SJSA1 (cell line): ENCODE measurements around the gene TM4SF5. TPM values are rescaled to one million over a fixed set of nuclear protein-coding genes. Genes with fewer than 3 reads are reported as not detected.
A peak's percentile ranks its signal among the peaks of the same experiment; 100 is the strongest.

Source experiments
- DNase-seq, 2 experiments: peaks; one replicate each; pipeline ENCODE4 v3.0.0-alpha.2; 2015 to 2020; ENCODE audit warnings: low spot score in 2 of 2, low read depth in 1 of 2
- H3K27ac ChIP-seq: fragments of 250-450 bp; sonication (Bioruptor Pico); 2 replicates; pipeline ENCODE4 v1.5.1; 2020; ENCODE audit warnings: mild to moderate bottlenecking, moderate library complexity
- H3K27me3 ChIP-seq: fragments of 250-450 bp; sonication (Bioruptor Pico); replicated peaks from 2 replicates; pipeline ENCODE4 v1.5.1; 2020; ENCODE audit warnings: mild to moderate bottlenecking, moderate library complexity
- H3K36me3 ChIP-seq: fragments of 250-450 bp; sonication (Bioruptor Pico); 2 replicates; pipeline ENCODE4 v1.5.1; 2020; ENCODE audit warnings: mild to moderate bottlenecking
- H3K4me1 ChIP-seq: fragments of 250-450 bp; sonication (Bioruptor Pico); replicated peaks from 2 replicates; pipeline ENCODE4 v1.6.1; 2021; ENCODE audit warnings: mild to moderate bottlenecking
- H3K4me3 ChIP-seq: fragments of 250-450 bp; sonication (Bioruptor Pico); 2 replicates; pipeline ENCODE4 v1.5.1; 2020; ENCODE audit warnings: mild to moderate bottlenecking
- H3K9me3 ChIP-seq: fragments of 250-450 bp; sonication (Bioruptor Pico); replicated peaks from 2 replicates; pipeline ENCODE4 v1.5.1; 2020; ENCODE audit warnings: mild to moderate bottlenecking
- total RNA-seq: library from RNA; depleted of rRNA; stranded (reverse); fragments of >200 nt; shearing (Covaris generic); gene quantifications from 2 replicates; pipeline ENCODE4 v1.2.3, GENCODE V29; 2014

Gene TM4SF5
- total RNA-seq, 1 experiment from 2014 or later = not detected

DNA sequence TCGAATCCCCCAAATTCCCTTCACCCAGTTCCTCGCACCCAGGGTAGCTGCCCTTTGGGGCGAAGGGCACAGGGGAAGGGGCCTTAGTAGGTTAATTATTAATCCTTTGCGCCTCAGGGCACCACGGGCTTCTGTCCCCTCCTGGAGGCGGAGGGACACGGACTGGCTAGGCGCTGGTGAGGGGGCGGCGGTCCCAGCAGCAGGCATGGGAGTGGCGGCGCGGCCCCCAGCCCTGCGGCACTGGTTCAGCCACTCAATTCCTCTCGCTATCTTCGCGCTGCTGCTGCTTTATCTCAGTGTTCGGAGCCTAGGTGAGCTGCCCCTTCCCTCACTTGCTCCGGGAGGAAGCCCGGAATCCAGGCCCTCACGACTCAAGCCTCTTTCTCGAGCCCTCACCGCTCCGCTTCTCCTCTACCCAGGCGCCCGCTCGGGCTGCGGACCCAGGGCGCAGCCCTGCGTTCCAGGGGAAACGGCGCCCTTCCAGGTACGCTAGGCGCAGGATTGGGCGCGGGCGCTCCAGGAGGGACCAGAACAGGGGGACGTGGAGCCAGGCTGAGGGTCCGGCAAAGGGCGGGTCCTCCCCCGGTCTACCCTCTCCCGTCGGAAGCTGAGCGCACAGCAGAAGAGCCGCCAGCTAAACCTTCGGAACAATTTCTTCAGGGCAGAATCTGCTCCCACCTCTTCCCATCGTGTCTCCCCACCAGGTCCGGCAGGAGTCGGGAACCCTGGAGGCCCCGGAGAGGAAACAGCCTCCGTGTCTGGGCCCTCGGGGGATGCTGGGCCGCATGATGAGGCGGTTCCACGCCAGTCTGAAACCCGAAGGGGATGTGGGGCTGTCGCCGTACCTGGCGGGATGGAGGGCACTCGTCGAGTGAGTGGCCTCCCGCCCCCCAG, 17.4 kb downstream of the TM4SF5 start, which contains the start of gene GLTPD2:
TSS of gene GLTPD2 (plus strand) at position 158 of the 894 bp plus-strand sequence. CDS start at position 206, 48 bp downstream.
- peak within 1 kb of the TSS; percentile 63 for H3K27ac ChIP-seq
- H3K27me3 ChIP-seq = no peaks in the 10 kb centered on the region
- H3K36me3 ChIP-seq = no peaks in the 10 kb centered on the region
- H3K4me1 ChIP-seq = peaks cover 12% of the 10 kb centered on the region
- no peak for DNase-seq
- H3K9me3 ChIP-seq = no peaks in the 10 kb centered on the region; the same call in 1 of the 2 replicates
- H3K4me3 ChIP-seq = peak within 1 kb of the TSS; percentile 59

DNA sequence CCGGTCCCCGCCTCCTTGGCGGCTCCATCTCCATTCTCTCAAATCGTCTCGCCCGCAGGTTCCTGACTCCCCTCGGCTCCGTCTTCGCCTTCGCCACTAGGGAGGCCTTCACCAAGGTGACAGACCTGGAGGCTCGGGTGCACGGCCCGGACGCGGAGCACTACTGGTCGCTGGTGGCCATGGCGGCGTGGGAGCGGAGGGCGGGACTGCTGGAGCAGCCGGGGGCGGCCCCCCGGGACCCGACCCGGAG, 17.9 kb downstream of the TM4SF5 start:
- peak overlapping the region; percentile 63 for H3K27ac ChIP-seq
- peaks cover 12% of the 10 kb centered on the region for H3K4me1 ChIP-seq
- H3K4me3 ChIP-seq = peak overlapping the region; percentile 59
- no peaks in the 10 kb centered on the region; the same call in 1 of the 2 replicates for H3K9me3 ChIP-seq
- H3K36me3 ChIP-seq = no peaks in the 10 kb centered on the region
- H3K27me3 ChIP-seq = no peaks in the 10 kb centered on the region
- no peak for DNase-seq

DNA sequence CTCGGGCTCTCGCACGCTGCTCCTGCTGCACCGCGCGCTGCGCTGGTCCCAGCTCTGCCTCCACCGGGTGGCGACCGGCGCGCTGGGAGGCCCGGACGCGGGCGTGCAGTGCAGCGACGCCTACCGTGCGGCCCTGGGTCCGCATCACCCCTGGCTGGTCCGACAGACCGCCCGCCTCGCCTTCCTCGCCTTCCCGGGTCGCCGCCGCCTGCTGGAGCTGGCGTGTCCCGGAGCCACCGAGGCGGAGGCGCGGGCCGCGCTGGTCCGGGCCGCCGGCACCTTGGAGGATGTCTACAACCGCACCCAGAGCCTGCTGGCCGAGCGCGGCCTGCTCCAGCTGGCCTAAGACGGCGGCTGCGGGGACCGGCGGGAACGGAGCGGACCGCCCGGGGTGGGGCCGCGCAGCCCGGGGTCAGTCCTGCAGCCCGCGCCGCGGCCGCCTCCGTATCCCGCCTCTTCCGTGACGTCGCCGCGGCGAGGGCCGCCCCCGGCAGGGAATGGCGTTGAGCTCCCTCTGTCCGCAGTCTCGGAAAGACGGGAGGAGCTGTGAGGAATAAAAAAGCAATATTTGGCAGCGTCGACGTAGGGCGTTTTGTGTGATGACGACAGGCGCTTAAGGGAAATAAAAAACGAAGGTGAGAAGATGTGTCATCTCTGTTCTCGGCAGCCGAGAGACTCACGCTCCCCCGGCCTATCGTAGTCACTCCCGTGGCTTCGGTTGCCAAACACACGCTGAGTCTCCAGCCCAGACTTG, 18.4 kb downstream of the TM4SF5 start:
- Histone ChIP-seq H3K4me3 (peak overlapping the region; percentile 59), H3K9me3 (no peaks in the 10 kb centered on the region; the same call in 1 of the 2 replicates), H3K27me3 (no peaks in the 10 kb centered on the region), H3K4me1 (peaks cover 12% of the 10 kb centered on the region), H3K27ac (peak overlapping the region; percentile 63), H3K36me3 (no peaks in the 10 kb centered on the region)
- DNase-seq = peak; percentile 89 to 93

DNA sequence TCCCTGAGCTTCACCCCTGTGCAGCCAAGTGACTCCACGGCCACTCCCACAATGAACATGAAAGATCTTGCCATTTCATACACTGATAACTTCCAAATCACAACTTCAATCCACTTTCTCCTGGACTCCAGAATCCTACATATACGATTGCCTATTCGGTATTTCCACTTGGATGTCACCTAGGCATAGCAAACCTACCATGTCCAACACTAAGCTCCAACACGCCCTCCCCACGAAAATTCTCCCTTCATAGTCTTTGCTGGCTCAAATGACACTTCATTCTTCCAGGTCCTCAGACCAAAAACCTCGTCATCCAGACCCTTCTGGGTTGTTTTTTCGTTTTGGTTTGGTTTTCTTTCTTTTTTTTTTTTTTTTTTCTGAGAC, 19.0 kb downstream of the TM4SF5 start:
- Histone ChIP-seq H3K9me3 (no peaks in the 10 kb centered on the region; the same call in 1 of the 2 replicates), H3K4me1 (peaks cover 12% of the 10 kb centered on the region), H3K36me3 (no peaks in the 10 kb centered on the region), H3K27me3 (no peaks in the 10 kb centered on the region), H3K4me3 (peak overlapping the region; percentile 59), H3K27ac (no peak overlapping the region)
- DNase-seq = no peak

DNA sequence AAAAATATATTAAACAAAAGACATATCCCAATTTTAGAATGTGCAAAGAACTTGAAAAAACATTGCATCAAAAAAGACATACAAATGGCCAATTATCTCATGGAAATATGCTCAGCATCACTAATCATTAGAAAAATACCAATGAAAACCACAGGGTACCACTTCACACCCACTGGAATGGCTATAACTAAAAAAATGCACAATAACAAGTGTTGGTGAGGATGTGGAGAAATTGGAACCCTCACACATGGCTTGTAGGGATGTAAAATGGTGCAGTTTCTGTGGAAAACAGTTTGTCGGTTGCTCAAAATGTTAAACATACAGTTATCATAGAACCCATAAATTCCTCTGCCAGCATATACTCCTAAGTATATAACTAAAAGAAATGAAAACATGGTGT, 23.5 kb downstream of the TM4SF5 start:
- H3K36me3 ChIP-seq = peaks cover 19% of the 10 kb centered on the region

DNA sequence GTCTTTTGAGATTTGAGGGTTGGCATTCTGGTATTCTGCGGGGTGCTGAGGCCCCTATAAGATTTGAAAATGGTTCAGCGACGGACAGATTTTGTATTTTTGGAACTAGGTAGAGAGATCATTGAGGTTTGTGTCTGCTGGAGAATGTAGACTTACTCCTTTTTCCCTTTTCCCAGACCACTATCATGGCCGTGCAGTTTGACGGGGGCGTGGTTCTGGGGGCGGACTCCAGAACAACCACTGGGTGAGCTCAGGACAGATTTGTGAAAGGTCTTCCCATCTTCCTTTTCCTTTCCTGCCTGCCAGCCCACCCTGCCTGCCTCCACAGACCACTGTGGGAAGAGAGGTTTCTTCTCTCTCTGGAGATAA, 24.9 kb downstream of the TM4SF5 start:
- peak in 1 of 2 experiments; percentile 42 for DNase-seq
- H3K4me3 ChIP-seq = peak overlapping the region; percentile 59
- H3K4me1 ChIP-seq = peaks cover 6% of the 10 kb centered on the region
- peak overlapping the region; percentile 24 for H3K27ac ChIP-seq
- H3K9me3 ChIP-seq = no peaks in the 10 kb centered on the region
- peaks cover 19% of the 10 kb centered on the region for H3K36me3 ChIP-seq
- no peaks in the 10 kb centered on the region for H3K27me3 ChIP-seq

More for the DNA sequence above, 23.5 kb downstream of the TM4SF5 start:
- Histone ChIP-seq H3K27ac (no peak overlapping the region), H3K4me3 (no peak overlapping the region), H3K9me3 (no peaks in the 10 kb centered on the region), H3K4me1 (peaks cover 6% of the 10 kb centered on the region), H3K27me3 (no peaks in the 10 kb centered on the region)
- DNase-seq = no peak

DNA sequence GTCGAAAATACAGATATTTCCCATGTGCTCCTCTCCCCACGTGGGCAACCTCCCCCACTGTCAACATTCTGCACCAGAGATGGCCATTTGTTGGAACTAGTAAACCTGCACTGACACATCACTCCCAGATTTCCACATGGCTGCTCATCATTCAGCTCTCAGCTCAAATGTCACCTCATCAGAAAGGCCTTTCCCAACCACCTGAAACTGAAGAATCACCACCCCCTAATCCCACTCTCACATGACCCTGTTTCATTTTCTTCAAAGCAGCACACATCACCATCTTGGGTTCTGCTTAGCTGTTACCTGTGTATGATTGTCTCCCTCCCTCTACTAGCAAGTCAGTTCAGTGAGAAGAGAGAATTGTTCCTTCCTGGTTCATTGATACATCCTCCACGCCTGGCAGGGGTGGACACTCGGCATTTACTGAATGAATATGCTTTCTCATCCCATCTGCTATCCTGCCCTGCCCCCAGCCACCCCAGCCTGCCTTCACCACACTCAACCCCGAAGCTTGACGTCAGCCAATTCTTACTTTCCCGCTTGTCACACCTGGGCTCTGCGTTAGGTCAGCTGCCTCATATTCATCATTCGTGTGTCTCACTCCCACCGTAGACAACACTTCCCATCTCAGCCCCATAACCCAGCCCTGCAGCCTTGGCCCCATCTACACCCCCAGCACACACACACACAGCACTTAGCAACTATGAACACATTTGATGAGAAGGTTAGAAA, 28.9 kb downstream of the TM4SF5 start:
- no peak overlapping the region for H3K27ac ChIP-seq
- H3K27me3 ChIP-seq = no peaks in the 10 kb centered on the region
- H3K9me3 ChIP-seq = no peaks in the 10 kb centered on the region
- H3K4me3 ChIP-seq = no peak overlapping the region
- peaks cover 19% of the 10 kb centered on the region for H3K36me3 ChIP-seq
- H3K4me1 ChIP-seq = peaks cover 6% of the 10 kb centered on the region
- no peak for DNase-seq

DNA sequence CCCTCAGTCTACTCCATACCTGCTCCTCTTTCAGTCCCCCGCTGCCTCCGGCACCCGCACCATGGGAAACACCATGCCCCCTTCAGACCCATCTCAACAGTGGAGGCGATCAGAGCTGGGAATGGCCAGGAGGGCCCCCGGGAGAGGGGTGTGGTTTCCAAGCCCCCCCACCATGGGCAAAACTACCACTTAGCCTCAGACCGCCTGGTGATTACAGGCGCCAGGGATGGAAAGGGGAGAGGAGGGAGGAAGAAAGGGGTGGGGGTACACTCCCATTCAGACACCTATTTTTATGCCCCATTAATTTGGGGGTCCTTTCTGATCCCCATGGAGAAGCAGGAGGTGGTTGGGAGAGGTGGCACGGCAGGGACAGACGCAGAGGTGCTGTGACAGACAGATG, 30.5 kb downstream of the TM4SF5 start, which contains the start of gene C17orf114:
TSS of gene C17orf114 (minus strand) at position 101 of the 400 bp plus-strand sequence.
- no peak within 1 kb of the TSS for H3K27ac ChIP-seq
- H3K9me3 ChIP-seq = no peaks in the 10 kb centered on the region
- H3K4me3 ChIP-seq = no peak within 1 kb of the TSS
- peaks cover under 1% of the 10 kb centered on the region; the same call in 1 of the 2 replicates for H3K4me1 ChIP-seq
- H3K36me3 ChIP-seq = peaks cover 16% of the 10 kb centered on the region
- no peak for DNase-seq
- H3K27me3 ChIP-seq = no peaks in the 10 kb centered on the region

DNA sequence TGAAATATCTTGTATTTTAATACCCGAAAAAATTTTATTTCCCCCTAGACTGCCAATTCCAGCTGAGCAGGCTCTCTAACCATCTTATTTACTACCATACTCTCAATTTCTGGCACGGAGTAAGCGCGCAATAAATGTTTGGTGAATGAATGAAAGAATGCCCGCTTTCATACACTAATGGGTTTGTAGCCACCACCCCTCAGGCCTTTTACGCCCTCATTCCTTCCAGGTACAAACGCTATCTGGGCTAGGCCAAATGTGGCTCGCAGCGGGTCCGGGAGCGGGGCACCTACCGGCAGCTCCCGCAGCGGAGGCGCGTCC, 34.7 kb downstream of the TM4SF5 start:
- Histone ChIP-seq H3K4me1 (peaks cover 6% of the 10 kb centered on the region), H3K9me3 (no peaks in the 10 kb centered on the region), H3K36me3 (peaks cover 6% of the 10 kb centered on the region), H3K4me3 (peak overlapping the region; percentile 89), H3K27ac (no peak overlapping the region), H3K27me3 (no peaks in the 10 kb centered on the region)
- peak in 1 of 2 experiments; percentile 35 for DNase-seq

DNA sequence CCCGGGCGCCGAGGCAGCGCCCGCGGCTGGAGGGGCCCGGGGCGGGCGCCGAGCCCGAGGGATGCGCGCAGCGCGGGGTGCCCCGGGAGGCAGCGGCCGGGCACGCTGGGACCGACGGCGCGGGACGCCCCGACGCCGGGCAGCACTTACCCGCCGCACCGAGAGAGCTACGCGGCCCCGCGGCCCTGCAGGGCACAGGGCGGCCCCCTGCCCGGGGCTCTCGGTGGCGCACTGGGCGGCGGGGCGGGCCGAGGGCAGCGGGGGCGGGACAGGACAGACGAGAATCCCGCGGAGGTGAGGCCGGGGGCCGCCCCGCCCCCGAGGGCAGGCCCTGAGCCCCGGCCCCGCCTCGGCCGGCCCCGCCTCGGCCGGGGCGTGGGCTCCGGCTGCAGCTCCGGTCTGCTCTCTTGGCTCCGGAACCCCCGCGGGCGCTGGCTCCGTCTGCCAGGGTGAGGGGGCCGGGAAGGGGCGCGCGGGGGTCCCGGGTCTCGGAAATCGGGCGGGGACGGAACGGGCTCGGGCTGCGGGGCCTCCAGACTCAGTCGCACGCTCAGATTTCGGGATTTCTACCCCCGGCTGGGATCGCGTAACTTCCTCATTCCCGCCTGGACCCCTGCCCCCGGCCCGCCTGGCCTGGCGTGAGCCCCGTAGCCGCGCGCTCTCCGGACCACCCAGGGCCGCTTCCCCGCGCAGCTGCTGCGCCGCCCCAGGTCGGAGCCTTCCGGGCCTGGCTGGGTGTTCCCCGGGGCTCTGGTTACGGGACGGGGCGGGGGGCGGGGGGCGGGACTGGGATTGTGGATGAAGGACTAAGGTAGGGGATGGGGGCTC, 35.3 kb downstream of the TM4SF5 start, which contains the start of gene PLD2:
TSS of gene PLD2 (plus strand) at position 376 of the 828 bp plus-strand sequence. CDS start 621 bp downstream, outside the sequence.
- Histone ChIP-seq H3K27ac (peak within 1 kb of the TSS; percentile 59; the same call in 1 of the 2 replicates), H3K36me3 (peaks cover 6% of the 10 kb centered on the region), H3K27me3 (no peaks in the 10 kb centered on the region), H3K4me1 (peaks cover 6% of the 10 kb centered on the region), H3K4me3 (peak within 1 kb of the TSS; percentile 89), H3K9me3 (no peaks in the 10 kb centered on the region)
- peak; percentile 22 to 85 for DNase-seq

DNA sequence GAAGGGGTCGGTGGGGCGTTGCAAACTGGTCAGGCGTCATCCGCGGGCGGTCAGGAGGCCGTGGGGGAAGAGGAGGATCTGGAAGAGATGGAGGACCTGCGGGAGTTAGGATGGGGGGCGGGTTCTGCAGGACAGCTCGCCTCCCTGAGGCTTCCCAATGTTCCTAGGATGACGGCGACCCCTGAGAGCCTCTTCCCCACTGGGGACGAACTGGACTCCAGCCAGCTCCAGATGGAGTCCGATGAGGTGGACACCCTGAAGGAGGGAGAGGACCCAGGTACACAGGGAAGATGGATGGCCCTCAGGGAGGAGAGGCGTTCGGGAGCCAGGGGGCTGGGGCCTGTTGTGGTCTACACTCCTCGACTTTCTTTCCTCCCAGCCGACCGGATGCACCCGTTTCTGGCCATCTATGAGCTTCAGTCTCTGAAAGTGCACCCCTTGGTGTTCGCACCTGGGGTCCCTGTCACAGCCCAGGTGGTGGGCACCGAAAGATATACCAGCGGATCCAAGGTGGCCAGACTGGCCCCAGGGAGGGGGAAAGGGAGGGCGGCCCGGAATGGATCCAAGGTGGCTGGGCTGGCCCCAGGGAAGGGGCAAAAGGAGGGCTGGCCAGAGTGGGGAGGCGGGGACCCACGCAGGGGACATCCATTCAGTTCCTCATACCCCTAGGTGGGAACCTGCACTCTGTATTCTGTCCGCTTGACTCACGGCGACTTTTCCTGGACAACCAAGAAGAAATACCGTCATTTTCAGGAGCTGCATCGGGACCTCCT, 36.1 kb downstream of the TM4SF5 start:
- H3K36me3 ChIP-seq = peaks cover 6% of the 10 kb centered on the region
- DNase-seq = no peak
- peak overlapping the region; percentile 89 for H3K4me3 ChIP-seq
- H3K4me1 ChIP-seq = peaks cover 6% of the 10 kb centered on the region
- no peaks in the 10 kb centered on the region for H3K9me3 ChIP-seq
- H3K27ac ChIP-seq = no peak overlapping the region
- H3K27me3 ChIP-seq = no peaks in the 10 kb centered on the region

DNA sequence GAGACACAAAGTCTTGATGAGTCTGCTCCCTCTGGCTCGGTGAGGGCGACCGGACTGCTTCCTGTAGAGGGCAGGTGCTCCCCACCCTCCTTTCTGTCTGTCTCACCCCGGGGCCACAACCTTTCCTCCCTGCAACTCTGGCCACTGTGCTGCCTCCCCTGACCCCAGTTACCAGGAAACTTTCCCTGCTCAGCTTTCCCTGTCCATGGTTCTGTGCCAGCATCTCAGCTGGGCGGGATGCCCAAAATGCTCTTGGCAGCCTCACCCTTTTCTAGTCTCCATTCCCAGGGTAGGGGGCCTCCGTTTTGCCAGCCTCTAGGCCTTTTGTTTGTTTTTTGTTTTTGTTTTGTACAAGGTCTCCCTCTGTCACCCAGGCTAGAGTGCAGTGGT, 36.7 kb downstream of the TM4SF5 start:
- DNase-seq = no peak
- no peak overlapping the region for H3K4me3 ChIP-seq
- no peaks in the 10 kb centered on the region for H3K9me3 ChIP-seq
- no peaks in the 10 kb centered on the region for H3K27me3 ChIP-seq
- peaks cover 6% of the 10 kb centered on the region for H3K36me3 ChIP-seq
- no peak overlapping the region for H3K27ac ChIP-seq
- peaks cover 6% of the 10 kb centered on the region for H3K4me1 ChIP-seq
